Measurements from ENCODE around the gene P3H3. TPM values are rescaled to one million over a fixed set of nuclear protein-coding genes. Genes with fewer than 3 reads are reported as not detected.

Gene P3H3
- total RNA-seq, 1 donor = 53.9 TPM

DNA sequence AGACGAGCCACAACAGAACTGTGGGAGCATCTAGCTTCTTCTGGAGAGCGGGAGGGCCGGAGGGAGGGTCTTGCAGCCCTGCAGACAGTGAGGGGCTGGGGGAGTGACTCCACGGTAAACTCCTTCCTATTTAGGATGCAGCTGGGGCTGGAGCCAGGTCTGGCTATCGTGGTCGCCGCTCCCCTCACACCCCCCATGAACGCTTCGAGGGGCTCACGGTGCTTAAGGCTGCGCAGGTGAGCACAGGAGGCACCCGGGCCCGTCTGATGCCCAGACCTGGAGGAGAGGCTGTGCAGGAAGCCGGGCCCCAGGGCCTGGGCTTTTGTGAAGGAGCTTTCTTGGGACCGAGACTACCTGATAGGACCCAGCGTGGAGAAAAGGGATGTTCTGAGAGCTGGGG lies 8.6 kb downstream of the P3H3 start:
- no peak overlapping the region for H3K4me3 ChIP-seq (ENCODE audit: low read depth, low read length)
- TF ChIP-seq, protein P1, sequence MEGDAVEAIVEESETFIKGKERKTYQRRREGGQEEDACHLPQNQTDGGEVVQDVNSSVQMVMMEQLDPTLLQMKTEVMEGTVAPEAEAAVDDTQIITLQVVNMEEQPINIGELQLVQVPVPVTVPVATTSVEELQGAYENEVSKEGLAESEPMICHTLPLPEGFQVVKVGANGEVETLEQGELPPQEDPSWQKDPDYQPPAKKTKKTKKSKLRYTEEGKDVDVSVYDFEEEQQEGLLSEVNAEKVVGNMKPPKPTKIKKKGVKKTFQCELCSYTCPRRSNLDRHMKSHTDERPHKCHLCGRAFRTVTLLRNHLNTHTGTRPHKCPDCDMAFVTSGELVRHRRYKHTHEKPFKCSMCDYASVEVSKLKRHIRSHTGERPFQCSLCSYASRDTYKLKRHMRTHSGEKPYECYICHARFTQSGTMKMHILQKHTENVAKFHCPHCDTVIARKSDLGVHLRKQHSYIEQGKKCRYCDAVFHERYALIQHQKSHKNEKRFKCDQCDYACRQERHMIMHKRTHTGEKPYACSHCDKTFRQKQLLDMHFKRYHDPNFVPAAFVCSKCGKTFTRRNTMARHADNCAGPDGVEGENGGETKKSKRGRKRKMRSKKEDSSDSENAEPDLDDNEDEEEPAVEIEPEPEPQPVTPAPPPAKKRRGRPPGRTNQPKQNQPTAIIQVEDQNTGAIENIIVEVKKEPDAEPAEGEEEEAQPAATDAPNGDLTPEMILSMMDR (IDR thresholded peaks at IDR 0.05; ENCODE audit: insufficient read depth, low read length) = no peak
- no peak for DNase-seq (ENCODE audit: low read depth)

DNA sequence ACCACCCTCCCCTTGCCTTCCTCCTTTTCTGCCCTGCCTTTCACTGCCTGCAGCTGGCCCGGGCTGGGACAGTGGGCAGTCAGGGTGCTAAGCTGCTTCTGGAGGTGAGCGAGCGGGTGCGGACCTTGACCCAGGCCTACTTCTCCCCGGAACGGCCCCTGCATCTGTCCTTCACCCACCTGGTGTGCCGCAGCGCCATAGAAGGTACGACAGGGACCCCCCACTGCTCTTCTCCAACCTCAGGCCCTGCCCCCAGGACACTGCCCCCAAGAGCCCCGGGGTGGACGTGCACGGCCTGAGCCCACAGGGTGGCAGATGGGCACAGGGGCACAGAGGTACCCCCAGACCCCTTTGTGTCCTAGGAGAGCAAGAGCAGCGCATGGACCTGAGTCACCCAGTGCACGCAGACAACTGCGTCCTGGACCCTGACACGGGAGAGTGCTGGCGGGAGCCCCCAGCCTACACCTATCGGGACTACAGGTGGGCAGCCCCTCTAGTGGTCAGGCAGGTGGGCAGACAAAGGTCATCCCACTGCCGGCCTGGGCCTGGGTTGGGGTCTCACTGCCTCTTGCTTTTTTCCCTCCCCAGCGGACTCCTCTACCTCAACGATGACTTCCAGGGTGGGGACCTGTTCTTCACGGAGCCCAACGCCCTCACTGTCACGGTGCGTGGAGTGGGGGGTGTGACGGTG lies 9.3 kb downstream of the P3H3 start:
- TF ChIP-seq, protein P1 (IDR thresholded peaks at IDR 0.05; ENCODE audit: insufficient read depth, low read length) = no peak
- no peak for DNase-seq (ENCODE audit: low read depth)
- H3K4me3 ChIP-seq (ENCODE audit: low read depth, low read length) = no peak overlapping the region

DNA sequence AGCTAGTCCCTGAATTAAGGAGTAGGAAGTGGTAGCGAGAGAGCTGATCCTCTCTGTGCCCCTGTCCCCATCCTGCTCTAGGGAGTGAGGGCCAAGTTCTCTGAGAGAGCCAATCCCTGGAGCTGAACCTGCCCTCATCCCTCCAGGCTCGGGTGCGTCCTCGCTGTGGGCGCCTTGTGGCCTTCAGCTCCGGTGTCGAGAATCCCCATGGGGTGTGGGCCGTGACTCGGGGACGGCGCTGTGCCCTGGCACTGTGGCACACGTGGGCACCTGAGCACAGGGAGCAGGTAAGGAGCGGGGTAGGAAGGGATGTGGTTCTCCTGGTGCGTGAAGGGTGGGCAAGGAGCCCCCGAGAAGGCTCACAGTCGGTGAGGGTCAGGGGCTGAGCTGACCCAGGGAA lies 10.6 kb downstream of the P3H3 start:
- no peak for DNase-seq (ENCODE audit: low read depth)
- H3K4me3 ChIP-seq (ENCODE audit: low read depth, low read length) = no peak overlapping the region
- TF ChIP-seq, protein P1 (IDR thresholded peaks at IDR 0.05; ENCODE audit: insufficient read depth, low read length) = no peak

DNA sequence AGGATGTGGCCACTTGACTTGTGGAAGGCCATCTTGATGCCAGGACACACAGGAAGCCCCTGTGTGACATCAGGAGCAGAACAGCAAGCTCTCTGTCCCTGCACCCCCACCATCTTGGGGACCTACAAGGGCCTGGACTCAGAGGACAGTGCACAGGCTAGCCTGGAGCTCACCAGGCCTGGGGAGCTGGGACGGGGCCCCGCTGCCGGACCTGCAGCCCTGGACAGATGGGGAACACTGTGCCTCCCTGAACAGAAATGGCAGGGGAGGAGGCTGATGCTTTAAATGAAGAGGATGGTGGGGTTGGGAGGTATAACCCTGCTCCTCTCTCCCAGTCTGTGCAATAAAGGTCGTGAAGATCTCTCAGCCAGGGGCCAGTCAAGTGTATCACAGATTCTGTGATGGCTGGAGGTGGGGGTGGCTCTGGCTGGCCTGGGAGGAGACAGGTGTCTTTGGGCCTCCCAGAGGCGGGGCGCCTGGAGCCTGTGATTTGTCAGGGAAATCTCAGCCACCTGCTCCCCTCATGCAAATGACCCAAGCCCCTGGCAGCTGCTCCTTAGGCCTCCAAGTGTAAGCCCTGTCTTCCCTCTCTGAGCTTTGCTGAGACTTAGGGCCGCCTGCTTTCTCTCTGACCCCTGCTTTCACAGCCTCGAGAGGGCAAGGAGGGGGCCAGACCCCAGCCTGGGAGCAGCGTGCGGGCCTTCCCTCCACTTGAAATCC lies 11.4 kb downstream of the P3H3 start:
- TF ChIP-seq, protein P1 (IDR thresholded peaks at IDR 0.05; ENCODE audit: insufficient read depth, low read length) = no peak
- DNase-seq (ENCODE audit: low read depth) = no peak
- no peak overlapping the region for H3K4me3 ChIP-seq (ENCODE audit: low read depth, low read length)

DNA sequence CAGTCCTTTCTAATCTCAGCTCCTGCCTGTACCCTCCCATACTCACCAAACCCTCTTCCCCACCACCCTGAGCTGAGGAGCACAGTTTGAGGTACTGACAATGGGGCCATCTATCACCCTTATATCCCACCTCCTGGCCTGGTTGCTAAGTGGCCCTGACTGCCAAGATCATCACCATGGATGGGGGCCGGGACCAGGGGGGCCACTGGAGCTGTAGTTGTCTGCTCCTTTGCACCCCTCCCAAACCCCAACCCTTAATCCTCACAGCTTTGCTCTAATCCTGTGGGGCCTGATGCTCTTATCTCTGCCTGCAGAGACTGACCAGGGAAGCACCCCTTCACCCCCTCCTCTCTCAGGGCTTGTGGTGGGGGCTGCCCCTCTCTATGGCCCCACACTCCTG lies 12.1 kb downstream of the P3H3 start:
- TF ChIP-seq, protein P1 (IDR thresholded peaks at IDR 0.05; ENCODE audit: insufficient read depth, low read length) = no peak
- no peak for DNase-seq (ENCODE audit: low read depth)
- H3K4me3 ChIP-seq (ENCODE audit: low read depth, low read length) = no peak overlapping the region

DNA sequence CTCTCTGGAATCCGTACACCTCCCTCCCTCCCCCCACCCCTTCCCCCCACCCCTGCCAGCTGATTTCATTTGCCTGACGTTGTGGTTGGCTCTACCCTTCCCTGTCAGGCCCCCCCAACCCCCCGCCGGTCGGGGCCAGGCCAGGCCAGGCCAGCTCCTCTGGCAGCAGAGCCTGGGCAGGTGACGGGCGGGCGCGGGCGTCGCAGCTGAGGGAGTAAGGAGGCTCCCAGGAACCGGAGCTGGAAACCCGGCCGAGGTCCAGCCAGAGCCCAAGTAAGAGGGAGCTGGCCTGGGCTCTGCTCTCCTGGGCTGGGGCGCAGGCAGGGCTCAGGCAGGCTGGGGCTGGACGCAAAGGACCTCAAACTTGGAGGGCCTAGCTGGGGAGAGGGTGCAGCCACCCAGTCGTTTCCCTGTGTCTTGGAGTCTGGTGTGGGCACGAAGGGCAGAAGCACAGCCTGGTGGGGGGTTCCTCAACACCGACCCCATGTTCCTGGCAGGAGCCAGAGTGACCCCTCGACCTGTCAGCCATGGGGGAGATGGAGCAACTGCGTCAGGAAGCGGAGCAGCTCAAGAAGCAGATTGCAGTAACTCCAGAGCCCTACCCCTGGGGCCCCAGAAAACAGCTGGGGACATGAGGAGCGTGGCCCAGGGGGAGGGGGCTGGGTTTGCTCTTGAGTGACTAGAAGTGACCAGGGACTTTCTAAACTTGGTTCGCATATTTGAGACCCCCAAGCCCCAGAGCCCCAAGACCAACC lies 12.7 kb downstream of the P3H3 start, which contains the start of gene GNB3:
Gene GNB3 (plus strand): TSS at position 165 of the 755 bp plus-strand sequence. CDS start 363 bp downstream, at position 528.
- H3K4me3 ChIP-seq (ENCODE audit: low read depth, low read length) = no peak within 1 kb of the TSS
- TF ChIP-seq, protein P1 (IDR thresholded peaks at IDR 0.05; ENCODE audit: insufficient read depth, low read length) = no peak
- DNase-seq (ENCODE audit: low read depth) = no peak
